ENCODE data around the gene CLSTN2. TPM values are rescaled to one million over a fixed set of nuclear protein-coding genes. Genes with fewer than 3 reads are reported as not detected.

Gene CLSTN2
- total RNA-seq, 1 experiment from 2014 or later: 0.02 TPM

DNA sequence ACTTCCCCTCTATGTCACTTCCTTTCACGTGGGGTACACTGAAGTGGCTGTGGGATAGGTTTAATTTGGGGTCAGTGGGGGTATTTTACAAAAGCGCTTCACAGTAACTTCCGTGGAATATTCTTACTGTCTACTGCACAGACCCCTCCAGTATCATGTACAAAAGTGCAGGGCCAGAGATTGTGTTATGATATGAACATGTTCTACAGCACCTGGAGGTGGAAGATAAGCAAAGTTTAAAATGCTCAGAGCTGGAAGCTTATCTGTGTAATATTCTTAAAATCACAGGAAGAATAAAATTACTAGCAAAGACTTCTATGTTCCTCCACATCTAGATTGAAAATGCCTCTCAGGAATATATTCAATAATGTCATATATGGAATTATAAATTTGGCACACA is 658.8 kb downstream of the CLSTN2 start:
- intact Hi-C loops (cut with micrococcal nuclease): no loop called here
- H2AFZ ChIP-seq (ENCODE audit: low read depth, low read length, poor library complexity, severe bottlenecking): no peak overlapping the region
- H3K9me2 ChIP-seq (ENCODE audit: insufficient read depth): no peaks in the 10 kb centered on the region
- no peaks in the 10 kb centered on the region for H3K9me3 ChIP-seq (ENCODE audit: control insufficient read depth in 1 of 2, insufficient read depth in 1 of 2, low read depth in 1 of 2, low read length in 2 of 2)
- H3K4me1 ChIP-seq (ENCODE audit: control insufficient read depth in 1 of 2, insufficient read depth in 2 of 2, low read length in 2 of 2): no peaks in the 10 kb centered on the region
- TF ChIP-seq ZNF274 (IDR thresholded peaks at IDR 0.05; ENCODE audit: low read depth, low read length) (no peak), YY1 (IDR thresholded peaks at IDR 0.05; ENCODE audit: extremely low read depth, insufficient replicate concordance, low read depth, low read length) (no peak)
- no TSS peak for BruUV-seq (replicated peaks)
- no peak for ATAC-seq
- RAD21 ChIA-PET (ENCODE audit: low non-redundant PET in 1 of 2, low total read pairs in 2 of 2, uncharacterized antibody in 2 of 2, unreplicated experiment in 2 of 2): no interaction called here
- no peak overlapping the region for H3K4me3 ChIP-seq (replicated peaks in 1 of 2; ENCODE audit: low read depth in 1 of 2, low read length in 2 of 2)
- peaks cover 37% of the 10 kb centered on the region for H3K27me3 ChIP-seq (ENCODE audit: insufficient read depth, low read length)
- H3K4me2 ChIP-seq (ENCODE audit: low read length): no peak overlapping the region
- H3K27ac ChIP-seq (ENCODE audit: low read depth, low read length): no peak overlapping the region
- no peaks in the 10 kb centered on the region for H4K20me1 ChIP-seq (ENCODE audit: insufficient read depth)
- CTCF ChIA-PET: no interaction called here
- H3K9ac ChIP-seq (ENCODE audit: low read length): no peak overlapping the region
- POLR2A ChIA-PET: no interaction called here
- no peak for DNase-seq (ENCODE audit: low read depth, low spot score)
- H3K79me2 ChIP-seq (ENCODE audit: insufficient read depth, low read length): no peaks in the 10 kb centered on the region
- H3K36me3 ChIP-seq (ENCODE audit: control insufficient read depth in 1 of 2, insufficient read depth in 2 of 2, low read length in 2 of 2): no peaks in the 10 kb centered on the region

GRCh38 chr3:140595295-140595694 is 660.3 kb downstream of the CLSTN2 start:
- Histone ChIP-seq H3K4me3 (replicated peaks in 1 of 2; ENCODE audit: low read depth in 1 of 2, low read length in 2 of 2) (no peak overlapping the region), H3K4me2 (ENCODE audit: low read length) (no peak overlapping the region), H3K9me3 (ENCODE audit: control insufficient read depth in 1 of 2, insufficient read depth in 1 of 2, low read depth in 1 of 2, low read length in 2 of 2) (no peaks in the 10 kb centered on the region), H3K27me3 (ENCODE audit: insufficient read depth, low read length) (peaks cover 37% of the 10 kb centered on the region), H2AFZ (ENCODE audit: low read depth, low read length, poor library complexity, severe bottlenecking) (no peak overlapping the region), H3K36me3 (ENCODE audit: control insufficient read depth in 1 of 2, insufficient read depth in 2 of 2, low read length in 2 of 2) (no peaks in the 10 kb centered on the region), H3K27ac (ENCODE audit: low read depth, low read length) (no peak overlapping the region), H3K9ac (ENCODE audit: low read length) (no peak overlapping the region), H4K20me1 (ENCODE audit: insufficient read depth) (no peaks in the 10 kb centered on the region), H3K79me2 (ENCODE audit: insufficient read depth, low read length) (no peaks in the 10 kb centered on the region), H3K4me1 (ENCODE audit: control insufficient read depth in 1 of 2, insufficient read depth in 2 of 2, low read length in 2 of 2) (no peaks in the 10 kb centered on the region), H3K9me2 (ENCODE audit: insufficient read depth) (no peaks in the 10 kb centered on the region)
- CTCF ChIA-PET: no interaction called here
- no TSS peak for BruUV-seq (replicated peaks)
- intact Hi-C loops (cut with micrococcal nuclease): no loop called here
- DNase-seq (ENCODE audit: low read depth, low spot score): no peak
- TF ChIP-seq EZH2 (IDR thresholded peaks at IDR 0.05): no peak
- TF ChIP-seq, protein P1, sequence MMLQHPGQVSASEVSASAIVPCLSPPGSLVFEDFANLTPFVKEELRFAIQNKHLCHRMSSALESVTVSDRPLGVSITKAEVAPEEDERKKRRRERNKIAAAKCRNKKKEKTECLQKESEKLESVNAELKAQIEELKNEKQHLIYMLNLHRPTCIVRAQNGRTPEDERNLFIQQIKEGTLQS (IDR thresholded peaks at IDR 0.05): no peak
- TF ChIP-seq FOSL1 (IDR thresholded peaks at IDR 0.05; ENCODE audit: low read depth): no peak
- no peak for TF ChIP-seq SP1 (IDR thresholded peaks at IDR 0.05; ENCODE audit: low read depth)
- TF ChIP-seq ZBTB33 (IDR thresholded peaks at IDR 0.05; ENCODE audit: extremely low read depth, insufficient replicate concordance, low read length): no peak
- TF ChIP-seq REST (IDR thresholded peaks at IDR 0.05; ENCODE audit: low read depth): no peak
- TF ChIP-seq, protein P2, sequence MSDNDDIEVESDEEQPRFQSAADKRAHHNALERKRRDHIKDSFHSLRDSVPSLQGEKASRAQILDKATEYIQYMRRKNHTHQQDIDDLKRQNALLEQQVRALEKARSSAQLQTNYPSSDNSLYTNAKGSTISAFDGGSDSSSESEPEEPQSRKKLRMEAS (IDR thresholded peaks at IDR 0.05): no peak
- TF ChIP-seq POLR2AphosphoS5 (IDR thresholded peaks at IDR 0.05; ENCODE audit: low read depth, low read length): no peak
- no peak for TF ChIP-seq JUND (IDR thresholded peaks at IDR 0.05)
- TF ChIP-seq TCF7L2 (IDR thresholded peaks at IDR 0.05; ENCODE audit: borderline replicate concordance, extremely low read depth, insufficient read depth, insufficient read length): no peak
- POLR2A ChIA-PET: no interaction called here
- ATAC-seq: no peak
- RAD21 ChIA-PET (ENCODE audit: low non-redundant PET in 1 of 2, low total read pairs in 2 of 2, uncharacterized antibody in 2 of 2, unreplicated experiment in 2 of 2): no interaction called here

Measured in HCT116 (cell line).